Stimulated activated CD4-positive, alpha-beta T cell treated with anti-CD3 and anti-CD28 coated beads, TNF-alpha, amount 100 ng/mL, for 4 hours (primary cell): ENCODE data around the gene DHX57.
A peak's percentile ranks its signal among the peaks of the same experiment; 100 is the strongest.

ENCODE experiments used
- DNase-seq, 3 experiments: peaks; one replicate each; pipeline ENCODE4 v3.0.0-alpha.2; 2020; ENCODE audit warnings: low read depth in 3 of 3

The DHX57 gene

GRCh38 chr2:38750011-38750890 is 125.5 kb downstream of the DHX57 start:
- peak; percentile 27 to 35 (median 28) for DNase-seq

GRCh38 chr2:38748943-38749804 is 126.6 kb downstream of the DHX57 start:
- no peak for DNase-seq

GRCh38 chr2:38748391-38748790 is 127.3 kb downstream of the DHX57 start:
- DNase-seq, result no peak

GRCh38 chr2:38747819-38748218 is 127.9 kb downstream of the DHX57 start:
- no peak for DNase-seq
